GM19467 (cell line): ENCODE results near the gene FAM222A.

Experiments used
- ATAC-seq: cut with Tn5 transposase; IDR thresholded peaks from one replicate; pipeline ENCODE4 v1.9.1; 2021; ENCODE audit warnings: mild to moderate bottlenecking, moderate library complexity; ENCODE audit not compliant: unreplicated experiment

FAM222A gene

DNA sequence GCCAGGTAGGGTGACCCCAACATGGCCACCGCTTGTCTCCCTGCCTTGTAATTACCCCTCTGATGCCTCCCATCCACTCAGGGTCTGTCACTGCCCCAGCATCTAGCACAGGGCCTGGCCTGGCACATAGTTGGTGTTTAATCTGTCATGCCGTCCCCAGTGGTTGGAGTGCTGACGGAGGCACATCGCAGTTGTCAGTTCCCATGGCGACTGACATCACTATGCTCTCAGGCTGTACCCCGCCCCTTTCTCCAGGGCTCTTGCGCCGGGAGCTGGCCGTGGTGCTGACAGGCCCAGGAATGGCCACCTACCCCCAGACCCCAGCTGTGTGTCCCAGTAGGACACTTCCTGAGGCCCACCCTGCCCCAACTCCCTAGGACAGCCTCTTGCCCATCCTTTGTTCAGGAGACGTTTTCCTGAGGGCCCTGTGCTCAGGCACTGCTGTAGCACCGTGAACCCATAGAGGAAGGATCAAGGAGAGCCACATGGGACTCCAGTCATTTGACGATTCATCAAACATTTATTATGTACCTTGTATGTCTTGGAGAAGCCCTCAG is 23.0 kb downstream of the FAM222A start:
- no peak for ATAC-seq

DNA sequence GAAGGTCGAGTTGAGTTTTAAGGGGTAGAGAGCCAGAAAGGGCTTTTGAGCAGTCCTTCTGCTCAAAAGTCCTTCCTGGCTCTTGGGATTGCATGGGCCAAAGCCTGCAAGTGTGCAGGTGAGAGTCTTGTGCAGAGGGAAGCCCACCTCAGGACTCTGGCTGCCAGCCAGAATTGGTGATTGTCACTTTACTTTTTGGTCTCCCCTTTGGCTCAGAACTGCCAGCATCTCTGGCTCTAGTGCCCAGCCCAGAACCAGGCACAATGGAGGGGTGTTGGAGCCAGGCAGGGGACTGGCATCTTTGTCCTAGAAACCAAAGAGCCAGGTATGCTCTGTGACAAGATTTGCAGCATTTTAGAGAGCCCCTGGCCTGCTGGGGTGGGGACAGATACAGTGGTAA is 23.5 kb downstream of the FAM222A start:
- ATAC-seq, result no peak

DNA sequence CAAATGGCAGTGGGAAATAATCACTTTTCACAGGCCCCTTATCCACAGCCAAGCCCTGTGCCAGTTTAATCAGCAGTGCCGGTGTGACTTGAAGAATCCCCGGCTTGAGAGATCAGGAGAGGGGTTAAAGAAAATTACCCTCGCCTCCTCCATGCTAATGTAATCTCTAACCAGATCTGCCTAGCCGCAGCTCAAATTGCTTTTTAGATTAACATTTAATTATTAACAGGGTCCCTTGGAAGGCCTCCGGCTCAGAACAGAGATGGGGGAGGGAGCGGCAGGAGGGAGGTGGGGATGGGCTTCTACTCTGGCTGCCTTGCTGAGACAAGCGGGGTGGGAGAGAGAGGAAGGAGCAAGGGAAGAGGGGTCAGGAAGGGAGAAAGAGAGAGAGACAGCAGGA is 24.0 kb downstream of the FAM222A start:
- ATAC-seq, result no peak

DNA sequence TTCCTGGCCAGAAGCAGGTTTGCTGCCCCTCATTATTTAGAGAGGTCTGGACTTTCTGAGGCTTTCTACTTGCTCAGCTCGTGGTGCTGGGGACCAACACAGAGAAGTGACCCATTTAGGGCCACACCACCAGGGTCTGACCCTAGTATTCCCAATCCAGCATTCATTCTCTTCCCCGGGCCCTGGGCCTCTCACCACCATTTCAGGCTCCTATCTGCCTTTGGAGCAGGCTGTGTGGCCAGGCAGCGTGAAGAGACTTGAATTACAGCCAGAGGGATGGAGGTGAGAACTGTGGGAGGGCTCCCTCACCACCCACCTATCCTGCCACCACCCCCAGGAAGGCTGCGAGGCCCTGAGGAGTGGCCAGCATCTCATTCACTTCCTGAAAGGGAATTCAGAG is 24.6 kb downstream of the FAM222A start:
- no peak for ATAC-seq

DNA sequence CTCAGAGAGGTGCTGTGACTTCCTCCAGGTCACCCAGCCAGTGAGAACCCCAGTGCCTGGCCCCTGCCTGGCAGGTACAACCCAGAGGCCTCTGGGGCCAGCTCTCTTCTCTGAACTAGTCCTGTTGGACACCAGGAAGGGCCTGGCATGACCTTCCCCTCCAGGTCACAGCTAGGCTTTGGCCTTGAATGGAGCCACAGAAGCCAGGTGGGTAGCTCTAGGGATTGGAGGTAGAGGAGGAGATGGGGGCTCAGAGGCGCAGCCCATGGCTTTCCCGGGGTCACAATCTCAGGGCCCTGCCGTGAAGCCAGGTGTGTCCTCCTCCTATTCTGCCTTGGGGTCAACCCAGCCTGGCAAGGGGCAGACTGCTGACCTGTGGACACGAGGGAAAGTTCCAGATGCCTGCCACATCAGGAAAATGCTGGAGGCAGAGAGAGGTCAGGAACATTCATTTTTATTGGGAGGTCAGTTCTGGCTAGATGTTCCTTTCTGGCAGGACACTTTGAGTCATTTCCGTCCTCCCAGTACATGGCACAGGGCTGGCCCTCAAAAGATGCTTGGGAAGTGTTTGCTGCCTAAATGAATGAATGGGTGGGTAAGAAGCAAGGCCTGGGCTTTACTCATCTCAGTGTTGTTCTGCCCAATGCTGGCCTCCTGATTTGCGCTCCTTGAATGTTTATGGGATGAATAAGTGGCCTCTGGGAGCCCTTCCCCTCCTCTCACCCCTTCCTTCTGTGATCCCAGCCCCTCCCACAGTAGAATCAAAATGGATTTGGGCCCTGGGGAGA is 25.4 kb downstream of the FAM222A start:
- ATAC-seq, result no peak

DNA sequence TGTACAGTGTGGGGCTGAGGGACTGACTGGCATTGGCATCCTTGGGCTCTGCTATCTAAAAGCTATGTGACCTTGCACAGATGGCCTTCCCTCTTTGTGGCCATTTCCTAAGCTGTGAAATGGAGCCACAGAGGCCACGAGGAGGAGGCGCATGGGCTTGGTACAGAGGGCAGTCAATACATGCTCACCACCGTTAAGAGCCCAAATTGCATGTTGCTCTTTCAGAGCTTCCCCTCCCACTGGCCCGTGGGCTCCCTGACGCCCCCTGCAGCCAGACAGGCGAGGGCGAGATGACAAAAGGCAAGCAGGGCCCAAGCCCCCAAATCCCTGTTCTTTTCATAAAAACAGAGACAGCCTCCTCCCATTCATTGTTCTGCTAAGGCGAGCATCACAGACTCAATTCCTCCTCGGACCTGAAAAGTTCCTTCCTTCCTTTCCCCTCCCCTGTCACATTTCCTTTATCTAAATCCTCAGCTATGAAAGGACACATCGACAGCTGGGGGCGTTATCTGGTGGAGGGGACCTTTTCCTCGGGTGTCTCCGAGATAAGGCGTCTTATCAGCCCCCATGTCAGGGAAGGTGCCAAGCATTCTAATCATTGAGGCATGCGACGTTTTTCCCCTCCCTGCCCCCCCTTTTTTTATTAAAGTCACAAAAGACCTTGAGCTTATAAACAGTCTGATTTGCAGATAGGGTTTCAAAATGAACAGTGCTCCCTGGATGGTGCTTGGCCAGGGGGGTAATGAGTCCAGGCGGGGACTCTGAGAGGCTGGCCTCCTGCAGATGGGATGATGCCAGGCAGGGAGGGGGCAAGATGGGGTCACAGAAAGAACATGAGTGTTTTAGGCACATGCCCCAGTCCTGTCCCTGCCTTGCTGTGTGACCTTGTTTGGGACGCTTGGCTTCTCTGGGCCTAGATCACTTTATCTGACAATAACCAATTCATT is 26.4 kb downstream of the FAM222A start:
- ATAC-seq, result no peak

DNA sequence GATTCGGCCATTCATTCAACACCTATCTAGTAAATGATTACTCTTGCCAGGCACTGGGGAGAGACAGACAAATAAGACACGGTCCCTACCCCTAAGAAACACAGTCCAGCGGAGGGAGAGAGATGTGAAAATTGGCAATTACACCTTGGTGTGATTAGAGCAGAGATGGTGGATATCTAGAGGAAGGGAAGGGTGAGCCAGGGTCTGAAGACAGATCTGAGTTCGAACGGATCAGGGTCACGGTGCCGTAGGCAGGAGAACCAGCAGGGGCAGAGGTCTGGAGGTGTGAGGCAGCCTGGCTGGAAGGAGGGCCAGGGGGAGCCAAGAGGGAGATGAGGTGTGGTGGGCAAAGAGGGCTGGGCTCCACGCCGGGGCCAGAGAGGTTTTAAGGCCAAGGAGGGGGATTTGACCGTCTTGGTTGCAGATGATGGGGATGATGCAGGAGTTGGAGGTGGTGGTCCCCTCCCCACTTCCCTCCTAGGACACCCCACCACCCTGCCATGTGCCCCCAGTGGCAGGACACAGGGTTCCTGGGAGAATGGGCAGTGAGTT is 27.1 kb downstream of the FAM222A start:
- ATAC-seq, result no peak

DNA sequence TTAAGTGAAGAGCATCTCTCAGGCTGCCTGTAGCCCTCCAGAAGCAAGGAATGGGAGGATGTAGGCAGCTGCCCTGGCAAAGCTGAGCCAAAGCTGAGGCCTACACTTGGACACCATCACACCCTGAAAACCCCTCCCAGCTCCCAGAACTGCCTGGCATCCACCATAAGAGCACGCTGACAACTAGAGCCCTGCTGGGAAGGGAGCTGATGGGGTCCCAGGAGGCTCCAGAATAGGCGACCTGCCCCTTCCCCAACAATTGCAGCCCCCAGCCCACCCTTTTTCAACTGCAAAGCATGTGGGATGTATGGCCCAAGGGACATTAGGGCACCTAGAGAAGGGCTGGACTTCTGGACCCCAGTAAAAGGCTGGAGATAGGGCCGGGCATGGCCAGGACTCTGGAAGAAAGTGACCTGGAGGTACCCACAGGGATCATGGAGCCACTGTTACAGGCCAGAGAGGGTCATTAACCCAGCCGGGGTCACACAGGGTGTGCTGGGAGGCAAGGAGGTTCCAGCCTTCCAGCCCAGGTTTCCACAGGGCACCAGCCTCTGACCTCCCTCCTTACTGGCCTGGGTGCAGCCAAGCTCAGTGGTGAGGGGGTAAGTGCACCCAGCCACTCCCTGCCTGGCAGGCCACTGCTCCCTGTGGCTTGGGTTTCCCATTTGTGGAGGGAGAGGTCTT is 27.8 kb downstream of the FAM222A start:
- no peak for ATAC-seq

DNA sequence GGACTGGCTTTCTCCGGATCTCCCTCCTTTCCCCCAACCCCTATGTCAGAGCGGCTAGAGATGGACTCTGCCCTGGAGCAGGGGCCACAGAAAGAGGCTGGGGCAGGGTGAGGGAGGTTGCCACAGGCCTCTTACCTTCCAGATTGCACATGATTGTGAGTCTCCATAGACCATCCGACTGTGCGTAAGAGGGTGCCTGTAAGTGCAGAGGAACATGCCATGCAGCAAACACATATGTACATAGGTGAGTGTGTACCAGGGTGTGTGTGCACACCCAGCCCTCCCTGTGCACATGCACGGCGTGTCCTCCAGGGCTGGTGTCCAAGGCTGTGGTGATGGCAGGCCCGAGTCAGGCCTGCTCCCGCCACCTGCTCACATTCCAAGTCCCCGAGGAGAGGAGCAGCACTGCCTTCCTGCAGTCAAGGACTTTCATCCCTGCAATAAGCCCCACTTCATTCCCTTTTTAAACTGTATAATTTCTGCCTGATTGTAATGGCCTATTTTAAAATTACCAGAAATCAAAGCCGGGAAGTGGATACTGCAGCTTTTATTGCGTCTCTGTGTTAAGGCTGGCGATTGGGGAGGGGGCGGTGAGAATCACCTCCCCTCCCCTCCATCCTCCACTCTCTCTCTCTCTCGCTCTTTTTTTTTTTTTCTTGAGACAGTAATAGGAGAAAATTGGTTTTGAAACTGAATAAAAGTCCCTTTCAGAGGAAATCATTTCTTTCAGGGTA is 28.5 kb downstream of the FAM222A start:
- no peak for ATAC-seq

DNA sequence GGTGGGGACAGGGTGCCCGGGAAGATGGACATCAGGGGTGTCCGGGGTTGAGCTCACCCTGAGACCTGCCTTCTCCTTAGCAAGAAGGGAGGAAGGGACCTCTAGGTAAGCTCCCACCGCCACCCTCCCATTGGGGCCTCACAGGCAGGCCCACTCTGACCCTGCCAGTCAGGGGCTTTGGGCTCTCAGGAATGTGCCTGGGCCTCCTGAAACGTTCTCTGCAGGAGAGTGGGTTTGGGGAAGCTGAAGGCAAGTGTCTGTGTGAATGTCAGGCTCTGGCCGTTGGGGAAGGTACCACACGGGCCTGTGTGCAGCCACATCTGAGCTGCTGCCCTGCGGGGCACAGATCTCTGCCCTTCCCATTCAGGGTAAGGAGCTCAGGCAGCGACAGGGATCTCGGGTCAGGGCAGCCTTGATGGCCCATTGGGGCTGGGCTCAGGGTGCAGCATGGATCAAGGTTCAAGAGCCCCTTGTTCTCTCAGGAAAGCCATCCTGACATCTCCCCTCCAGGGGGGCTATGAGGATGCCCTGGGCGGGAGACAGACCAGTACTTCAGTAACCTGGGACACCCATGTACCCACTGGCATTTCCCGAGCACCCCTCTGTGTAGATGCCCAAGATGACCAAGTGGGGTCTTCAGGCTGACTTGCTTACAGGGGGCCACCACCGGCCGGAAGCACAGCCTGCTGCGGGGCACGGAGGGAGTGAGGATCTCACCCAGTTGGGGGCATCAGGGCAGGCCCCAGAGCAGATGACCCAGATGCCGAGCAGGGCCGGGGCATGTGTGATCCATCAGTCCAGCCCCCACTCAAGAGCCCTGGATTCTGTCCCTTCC is 29.7 kb downstream of the FAM222A start:
- no peak for ATAC-seq

DNA sequence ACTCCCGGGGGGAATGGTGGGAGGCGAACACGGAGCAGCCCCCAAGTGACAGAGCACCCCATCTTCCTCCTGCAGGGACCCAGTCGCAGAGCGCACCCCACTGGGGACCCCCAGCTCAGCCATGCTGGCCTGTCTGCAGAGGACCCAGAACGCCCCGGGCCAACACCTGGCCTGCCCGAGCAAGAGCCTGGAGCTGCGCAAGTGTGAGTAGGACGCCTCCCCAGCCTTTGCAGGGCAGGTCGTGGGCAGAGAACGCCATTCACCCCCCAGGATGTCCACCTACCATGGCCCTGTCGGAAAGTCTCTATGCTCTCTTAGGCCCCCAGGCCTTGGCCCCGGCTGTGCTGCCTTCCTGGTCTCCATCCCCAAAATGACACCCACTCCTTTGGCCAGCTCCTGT is 30.4 kb downstream of the FAM222A start:
- no peak for ATAC-seq

DNA sequence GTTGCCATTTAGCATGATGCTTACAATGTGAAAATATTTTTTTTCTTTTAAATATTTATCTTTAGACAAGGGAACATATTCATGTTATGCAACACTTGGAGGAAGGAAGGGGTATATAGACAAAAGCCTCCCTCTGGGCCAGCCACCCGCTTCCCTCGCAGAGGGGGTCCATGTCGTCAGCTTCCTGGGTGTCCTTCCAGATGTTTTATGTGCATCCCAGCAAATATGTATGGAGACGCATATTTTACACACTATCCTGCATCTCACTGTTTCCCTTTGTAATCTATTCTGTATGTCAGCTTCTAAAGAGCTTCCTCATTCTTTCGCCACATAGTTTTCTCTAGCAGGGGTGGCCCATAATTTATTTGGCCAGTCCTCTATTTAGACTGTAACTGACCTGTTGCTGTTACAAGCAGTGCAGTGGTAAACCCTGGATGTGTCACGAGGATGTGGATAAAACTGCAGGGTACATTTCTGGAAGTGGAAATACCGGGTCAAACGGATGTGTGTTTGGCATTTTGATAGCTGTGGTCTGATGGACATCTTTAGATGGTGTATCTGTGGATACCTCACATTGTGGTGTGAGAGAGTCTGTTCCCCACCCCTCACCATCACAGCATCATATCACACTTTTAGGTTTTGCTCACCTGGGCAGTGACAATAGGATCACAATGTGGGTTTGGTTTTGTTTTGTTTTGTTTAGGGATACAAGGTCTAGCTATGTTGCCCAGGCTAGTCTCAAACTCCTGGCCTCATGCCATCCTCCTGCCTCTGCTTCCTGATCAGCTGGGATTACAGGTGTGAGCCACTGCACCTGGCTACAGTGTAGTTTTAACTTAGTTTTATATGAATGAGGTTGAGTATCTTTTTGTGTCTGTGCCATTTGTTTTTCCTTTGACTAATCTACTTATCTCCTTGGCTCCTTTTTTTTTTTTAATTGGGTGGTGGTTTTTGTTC is 31.6 kb downstream of the FAM222A start:
- no peak for ATAC-seq

DNA sequence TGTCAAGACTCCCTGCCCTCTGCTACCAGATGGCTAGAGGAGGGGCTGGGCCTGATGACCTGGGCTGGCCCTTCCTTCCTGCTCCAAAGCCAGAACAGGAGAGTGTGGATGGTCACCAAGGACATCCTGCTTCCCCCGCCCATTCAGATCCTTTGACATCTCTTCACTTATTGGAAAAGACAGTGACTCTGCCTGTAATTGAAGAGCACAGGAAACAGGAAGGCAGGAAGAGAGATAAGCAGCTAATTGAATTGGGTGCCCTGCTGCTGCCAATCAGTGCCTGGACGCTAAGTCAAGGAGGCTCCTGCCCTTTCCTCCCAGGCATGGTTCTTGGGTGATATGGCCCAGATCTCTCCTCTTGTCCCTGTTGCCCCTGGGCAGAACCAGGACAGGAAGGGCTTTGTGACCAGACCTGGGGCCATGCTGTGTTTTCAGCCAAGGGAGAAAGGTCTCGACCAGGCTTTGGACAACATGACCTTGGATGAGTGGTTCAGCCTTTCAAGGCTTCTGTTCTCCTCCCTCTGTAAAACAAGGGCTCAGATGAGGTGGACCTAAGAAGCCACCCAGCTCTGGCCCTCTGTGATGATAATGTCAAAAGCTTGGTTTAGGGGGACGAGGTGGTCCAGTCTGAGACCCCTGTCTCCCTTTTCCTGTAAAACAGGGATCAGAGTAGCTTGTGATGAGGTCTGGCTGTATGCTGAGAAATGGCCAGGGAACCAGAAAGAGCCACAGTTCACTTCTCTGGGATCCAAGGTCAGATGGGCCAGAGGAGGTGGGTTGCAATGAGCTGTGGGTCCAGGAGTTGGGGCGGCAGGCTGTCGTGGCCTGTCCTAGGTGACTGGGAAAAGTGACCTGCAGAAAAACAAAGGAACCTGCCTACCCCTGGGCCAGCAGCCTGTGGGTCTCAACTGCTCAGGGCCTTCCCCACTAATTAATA is 38.8 kb downstream of the FAM222A start:
- no peak for ATAC-seq

DNA sequence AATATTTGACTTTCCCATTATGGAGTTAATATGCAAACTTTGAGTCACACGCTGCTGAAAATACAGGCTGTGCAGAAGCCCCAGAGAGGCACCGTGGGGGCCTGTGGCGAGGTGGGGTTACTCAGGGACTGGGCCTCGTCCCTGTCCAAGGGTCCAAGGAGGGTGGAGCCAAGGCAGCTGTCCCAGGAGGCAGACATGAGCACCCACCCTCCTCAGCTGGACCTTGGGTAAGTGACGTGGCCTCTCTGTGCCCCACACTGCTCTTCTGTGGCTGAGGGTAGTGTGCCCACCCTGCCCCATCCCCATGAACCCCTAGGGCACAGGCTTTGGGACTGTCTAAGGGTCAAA is 39.4 kb downstream of the FAM222A start:
- no peak for ATAC-seq

DNA sequence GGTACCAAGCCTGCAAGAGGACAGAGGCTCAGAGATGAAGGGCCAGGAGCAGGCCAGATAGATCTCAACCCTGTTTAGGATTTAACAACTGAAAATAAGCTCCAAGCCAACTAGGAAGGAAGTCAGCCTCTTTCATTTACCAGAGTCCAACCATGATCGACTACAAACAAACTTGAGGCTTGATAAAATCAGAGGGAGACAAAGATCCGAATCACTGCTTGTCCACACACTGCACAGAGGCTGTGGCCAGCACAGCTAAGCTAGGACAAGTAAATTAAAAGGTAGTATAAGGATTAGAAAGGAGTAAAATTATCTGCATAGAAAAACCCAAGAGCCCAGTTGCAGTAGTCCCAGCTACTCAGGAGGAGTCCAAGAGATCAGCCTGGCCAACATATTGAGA is 40.3 kb downstream of the FAM222A start:
- ATAC-seq, result no peak

DNA sequence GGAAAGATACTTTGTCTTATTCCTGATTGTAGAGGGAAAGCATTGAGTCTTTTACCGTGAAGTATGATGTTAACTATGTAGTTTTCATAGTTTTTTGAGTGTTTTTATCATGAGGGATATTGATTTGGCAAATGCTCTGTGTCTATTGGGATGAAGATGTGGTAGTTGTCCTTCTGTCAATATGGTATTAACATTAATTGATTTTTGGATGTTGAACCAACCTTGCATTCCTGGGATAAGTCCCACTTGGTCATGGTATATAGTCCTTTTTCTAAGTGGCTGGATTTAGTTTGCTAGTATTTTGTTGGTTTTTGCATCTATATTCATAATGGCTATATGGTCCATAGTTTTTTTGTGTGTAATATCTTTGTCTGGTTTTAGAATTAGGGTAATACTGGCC is 42.8 kb downstream of the FAM222A start:
- no peak for ATAC-seq

DNA sequence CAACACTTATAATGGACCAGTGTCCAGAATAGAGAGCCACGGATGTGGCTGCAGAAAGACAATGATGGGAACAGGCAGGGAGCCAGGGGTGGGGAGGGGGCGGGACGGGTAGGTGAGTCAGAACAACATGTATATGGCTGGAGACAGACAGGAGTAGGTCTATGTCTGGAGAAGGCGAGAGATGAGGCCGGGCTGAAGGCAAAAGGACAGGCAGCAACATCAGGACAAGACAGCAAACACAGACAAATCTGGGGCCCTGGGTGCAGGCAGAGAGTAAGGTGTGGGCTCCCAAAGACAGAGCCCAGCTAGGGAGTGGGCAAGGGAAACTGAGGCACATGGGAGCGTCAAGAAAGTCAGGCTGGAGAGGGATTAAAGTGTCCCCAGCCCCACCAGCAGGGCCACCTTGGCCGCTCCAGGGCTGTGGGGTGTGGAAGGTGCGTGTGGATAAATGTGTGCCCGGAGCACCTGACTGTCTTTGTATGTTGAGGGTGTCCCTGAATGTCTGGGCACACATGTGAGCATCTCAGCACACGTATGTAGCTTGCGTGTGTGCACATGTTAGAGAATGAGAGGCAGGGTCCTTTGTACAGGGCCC is 44.1 kb downstream of the FAM222A start:
- ATAC-seq, result no peak
